DND-41 (cell line): Measurements from ENCODE around the gene USP13.

Experiments used
- ATAC-seq: fragments of 200-7000 bp; cut with Tn5 transposase; 3 replicates; pipeline ENCODE4 v1.9.1; 2021; ENCODE audit warnings: low read depth; ENCODE audit not compliant: insufficient read depth
- DNase-seq: peaks from one replicate; pipeline ENCODE4 v3.0.0-alpha.2; 2020
- H2AFZ ChIP-seq: 2 replicates; pipeline ENCODE4 v1.6.0; 2012; ENCODE audit warnings: low read depth, low read length
- H3K27ac ChIP-seq: 2 replicates; pipeline ENCODE4 v1.5.1; 2012; ENCODE audit warnings: low read length, inconsistent platforms
- H3K27me3 ChIP-seq: fragments of 200-600 bp; sonication (generic); 2 replicates; pipeline ENCODE4 v1.6.0; 2012; ENCODE audit warnings: low read length, mild to moderate bottlenecking, inconsistent platforms; ENCODE audit not compliant: insufficient read depth, poor library complexity
- H3K36me3 ChIP-seq: 2 replicates; pipeline ENCODE4 v1.5.1; 2012; ENCODE audit warnings: low read length, inconsistent platforms; ENCODE audit not compliant: insufficient read depth
- H3K4me1 ChIP-seq: 2 replicates; pipeline ENCODE4 v1.5.1; 2012; ENCODE audit warnings: mild to moderate bottlenecking, low read length; ENCODE audit not compliant: insufficient read depth
- H3K4me2 ChIP-seq: 2 replicates; pipeline ENCODE4 v1.6.0; 2012; ENCODE audit warnings: mild to moderate bottlenecking, moderate library complexity, low read length, inconsistent platforms; ENCODE audit not compliant: insufficient read depth
- H3K4me3 ChIP-seq, 2 experiments: fragments of 200-600 bp in 1 of 2; shearing (Covaris generic) in 1 of 2; 2 replicates each; pipeline ENCODE4 v1.5.1; 2012 to 2016; ENCODE audit warnings: inconsistent platforms in 2 of 2, low read length in 2 of 2, mild to moderate bottlenecking in 2 of 2, low read depth in 1 of 2, moderate library complexity in 1 of 2
- H3K79me2 ChIP-seq: 2 replicates; pipeline ENCODE4 v1.6.0; 2012; ENCODE audit warnings: low read length, inconsistent platforms; ENCODE audit not compliant: insufficient read depth
- H3K9ac ChIP-seq: 2 replicates; pipeline ENCODE4 v1.6.0; 2012; ENCODE audit warnings: low read depth, mild to moderate bottlenecking, inconsistent platforms, low read length, moderate library complexity
- H3K9me3 ChIP-seq: 2 replicates; pipeline ENCODE4 v1.5.1; 2012; ENCODE audit warnings: low read length, moderate library complexity, mild to moderate bottlenecking, inconsistent platforms; ENCODE audit not compliant: insufficient read depth, severe bottlenecking
- H4K20me1 ChIP-seq: 2 replicates; pipeline ENCODE4 v1.6.0; 2012; ENCODE audit warnings: low read length; ENCODE audit not compliant: insufficient read depth
- EZH2 ChIP-seq: IDR thresholded peaks from 3 replicates; pipeline ENCODE4 v1.6.1; 2012; ENCODE audit warnings: borderline replicate concordance, low read depth, mild to moderate bottlenecking, moderate library complexity, low read length, inconsistent platforms; ENCODE audit not compliant: severe bottlenecking
- TF ChIP-seq, protein P1 (sequence below): IDR thresholded peaks from 2 replicates; pipeline ENCODE4 v1.5.1; 2012; ENCODE audit warnings: borderline replicate concordance, low read length, moderate library complexity, mild to moderate bottlenecking; ENCODE audit not compliant: poor library complexity, severe bottlenecking; ENCODE audit errors: extremely low read depth

The USP13 gene

DNA sequence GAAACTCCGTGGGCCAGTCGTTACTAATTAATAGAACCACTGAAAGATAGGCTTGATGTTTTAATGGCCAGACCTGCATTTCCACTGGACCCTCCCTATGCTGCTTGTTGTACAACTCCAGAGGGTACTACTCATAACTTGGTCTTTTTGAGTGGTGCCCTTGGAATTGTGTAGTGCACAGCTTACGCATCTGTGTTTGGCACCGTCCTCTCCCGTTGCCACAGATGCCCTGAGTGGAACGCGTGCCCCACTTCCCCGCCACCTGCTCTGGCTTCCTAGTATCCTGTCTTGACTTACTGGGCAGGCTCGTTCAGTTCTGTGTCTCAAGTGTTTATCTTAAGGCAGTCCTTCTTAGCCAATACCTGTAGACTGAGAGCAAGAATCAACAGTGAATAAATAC lies 78.7 kb downstream of the USP13 start:
- no peak for ATAC-seq
- H4K20me1 ChIP-seq, result no peaks in the 10 kb centered on the region
- no peak overlapping the region for H3K27ac ChIP-seq
- no peaks in the 10 kb centered on the region for H3K9me3 ChIP-seq
- H3K79me2 ChIP-seq, result no peaks in the 10 kb centered on the region
- H3K4me2 ChIP-seq, result no peak overlapping the region
- no peaks in the 10 kb centered on the region for H3K27me3 ChIP-seq
- no peaks in the 10 kb centered on the region for H3K4me1 ChIP-seq
- TF ChIP-seq EZH2, result no peak
- TF ChIP-seq, protein P1, sequence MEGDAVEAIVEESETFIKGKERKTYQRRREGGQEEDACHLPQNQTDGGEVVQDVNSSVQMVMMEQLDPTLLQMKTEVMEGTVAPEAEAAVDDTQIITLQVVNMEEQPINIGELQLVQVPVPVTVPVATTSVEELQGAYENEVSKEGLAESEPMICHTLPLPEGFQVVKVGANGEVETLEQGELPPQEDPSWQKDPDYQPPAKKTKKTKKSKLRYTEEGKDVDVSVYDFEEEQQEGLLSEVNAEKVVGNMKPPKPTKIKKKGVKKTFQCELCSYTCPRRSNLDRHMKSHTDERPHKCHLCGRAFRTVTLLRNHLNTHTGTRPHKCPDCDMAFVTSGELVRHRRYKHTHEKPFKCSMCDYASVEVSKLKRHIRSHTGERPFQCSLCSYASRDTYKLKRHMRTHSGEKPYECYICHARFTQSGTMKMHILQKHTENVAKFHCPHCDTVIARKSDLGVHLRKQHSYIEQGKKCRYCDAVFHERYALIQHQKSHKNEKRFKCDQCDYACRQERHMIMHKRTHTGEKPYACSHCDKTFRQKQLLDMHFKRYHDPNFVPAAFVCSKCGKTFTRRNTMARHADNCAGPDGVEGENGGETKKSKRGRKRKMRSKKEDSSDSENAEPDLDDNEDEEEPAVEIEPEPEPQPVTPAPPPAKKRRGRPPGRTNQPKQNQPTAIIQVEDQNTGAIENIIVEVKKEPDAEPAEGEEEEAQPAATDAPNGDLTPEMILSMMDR, result no peak
- no peak for DNase-seq
- no peak overlapping the region for H2AFZ ChIP-seq
- no peak overlapping the region for H3K4me3 ChIP-seq
- no peak overlapping the region for H3K9ac ChIP-seq
- H3K36me3 ChIP-seq, result peaks cover 46% of the 10 kb centered on the region

DNA sequence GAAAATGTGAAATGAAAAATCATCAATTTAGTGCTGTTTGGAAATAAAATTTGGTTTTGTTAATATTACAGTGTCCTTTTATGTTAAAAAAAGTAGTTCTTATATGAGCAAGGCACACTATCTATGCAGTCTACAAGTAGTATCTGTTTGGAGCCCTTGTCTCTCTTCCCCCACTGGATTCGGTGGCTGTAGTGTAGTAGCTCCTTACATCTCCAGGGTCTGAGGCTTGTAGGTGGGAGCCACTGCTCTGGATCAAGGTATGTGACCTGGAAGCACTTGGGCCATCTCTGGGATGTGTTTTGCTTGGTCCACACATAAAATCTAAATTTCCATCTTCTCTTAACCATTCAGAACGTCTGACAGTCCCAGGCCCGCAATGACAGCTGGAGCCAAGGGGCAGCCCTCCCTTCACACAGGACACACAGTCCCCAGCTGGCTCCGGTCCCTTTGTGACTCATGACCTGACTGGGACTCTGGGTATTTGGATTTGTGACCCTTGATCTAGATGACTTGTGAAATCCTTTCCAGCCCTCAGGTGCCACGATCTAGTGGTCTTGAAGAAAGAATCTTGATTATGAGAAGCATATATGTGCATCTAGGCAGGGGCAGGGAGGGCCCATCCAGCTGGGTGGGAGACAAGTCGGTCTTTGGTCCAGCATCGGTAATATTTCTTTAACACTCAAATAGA lies 80.0 kb downstream of the USP13 start:
- no peaks in the 10 kb centered on the region for H3K27me3 ChIP-seq
- no peaks in the 10 kb centered on the region for H3K9me3 ChIP-seq
- ATAC-seq (no peak), DNase-seq (no peak)
- TF ChIP-seq EZH2, result no peak
- no peak overlapping the region for H3K9ac ChIP-seq
- no peaks in the 10 kb centered on the region for H3K79me2 ChIP-seq
- H2AFZ ChIP-seq, result no peak overlapping the region
- no peaks in the 10 kb centered on the region for H3K4me1 ChIP-seq
- H3K36me3 ChIP-seq, result peaks cover 53% of the 10 kb centered on the region
- H3K4me3 ChIP-seq, result no peak overlapping the region
- no peak overlapping the region for H3K4me2 ChIP-seq
- H3K27ac ChIP-seq, result no peak overlapping the region
- H4K20me1 ChIP-seq, result no peaks in the 10 kb centered on the region

DNA sequence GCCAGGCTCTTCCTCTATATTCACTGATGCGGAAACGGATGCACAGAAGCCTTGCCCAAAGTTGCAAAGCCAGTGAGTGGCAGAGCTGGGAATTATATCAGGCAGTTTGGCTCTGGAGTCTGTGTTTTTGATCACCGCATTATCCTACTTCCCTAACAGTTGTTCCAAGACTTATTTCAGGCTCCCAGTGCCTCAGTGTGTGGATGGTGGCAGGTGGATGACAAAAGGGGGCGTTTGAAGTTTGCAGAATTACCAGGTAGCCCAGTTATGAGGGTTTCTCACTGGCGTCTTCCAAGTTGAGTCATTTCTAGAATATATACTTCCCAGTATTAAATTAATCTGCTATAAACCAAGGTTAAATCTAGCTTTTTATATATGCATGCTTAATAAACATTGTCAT lies 81.0 kb downstream of the USP13 start:
- DNase-seq (no peak), ATAC-seq (no peak)
- no peaks in the 10 kb centered on the region for H3K4me1 ChIP-seq
- H3K36me3 ChIP-seq, result peaks cover 56% of the 10 kb centered on the region
- no peak overlapping the region for H3K4me2 ChIP-seq
- H3K27me3 ChIP-seq, result no peaks in the 10 kb centered on the region
- H2AFZ ChIP-seq, result no peak overlapping the region
- no peaks in the 10 kb centered on the region for H3K9me3 ChIP-seq
- no peaks in the 10 kb centered on the region for H3K79me2 ChIP-seq
- H3K27ac ChIP-seq, result no peak overlapping the region
- H3K9ac ChIP-seq, result no peak overlapping the region
- H4K20me1 ChIP-seq, result no peaks in the 10 kb centered on the region
- no peak overlapping the region for H3K4me3 ChIP-seq
- TF ChIP-seq, protein P1, result no peak
- no peak for TF ChIP-seq EZH2

DNA sequence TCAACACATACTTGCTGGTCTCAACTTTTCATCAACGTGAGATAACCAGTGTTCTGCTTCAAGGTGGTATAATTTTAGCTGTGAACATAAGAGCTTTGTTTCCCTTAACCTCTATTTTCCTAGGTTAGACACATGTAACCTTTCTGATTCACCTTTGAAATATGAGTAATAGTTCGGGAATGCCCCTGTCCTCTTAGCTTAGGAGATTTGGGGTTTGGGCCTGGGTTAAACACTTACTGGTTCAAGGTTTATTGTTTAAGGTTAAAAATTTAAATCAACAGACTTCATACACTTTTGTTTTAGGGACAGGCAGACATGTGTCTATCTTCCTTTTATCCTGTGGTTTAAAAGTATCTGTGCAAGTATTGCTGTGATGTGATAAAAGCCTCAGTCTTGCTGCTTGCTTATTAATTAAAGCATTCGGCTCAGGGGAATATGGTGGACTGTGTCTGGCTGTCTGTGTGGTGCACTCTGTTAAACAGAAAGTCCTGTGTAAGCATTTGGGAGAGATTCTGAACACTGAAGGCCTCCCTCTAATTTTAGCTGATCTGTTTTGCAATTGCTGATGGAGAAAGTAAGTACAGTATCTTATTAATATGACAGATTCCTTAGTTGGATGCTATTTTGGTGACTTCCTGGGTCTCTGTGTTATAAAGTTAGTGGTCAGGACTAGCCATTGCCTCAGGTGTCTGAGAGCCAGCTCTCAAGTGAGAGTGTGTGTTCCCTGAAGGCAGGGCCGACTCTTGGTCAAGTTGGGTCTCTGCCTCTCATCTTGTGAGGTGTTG lies 81.8 kb downstream of the USP13 start:
- Histone ChIP-seq H3K27ac (no peak overlapping the region), H3K4me3 (no peak overlapping the region), H3K27me3 (no peaks in the 10 kb centered on the region), H2AFZ (no peak overlapping the region), H3K9me3 (no peaks in the 10 kb centered on the region), H3K4me1 (no peaks in the 10 kb centered on the region), H3K9ac (no peak overlapping the region), H3K36me3 (peaks cover 54% of the 10 kb centered on the region), H3K4me2 (no peak overlapping the region), H3K79me2 (no peaks in the 10 kb centered on the region), H4K20me1 (no peaks in the 10 kb centered on the region)
- ATAC-seq (no peak), DNase-seq (no peak)
- TF ChIP-seq, protein P1, result no peak
- no peak for TF ChIP-seq EZH2
